Spleen (tissue), 13 donors: Measurements from ENCODE around the gene TNPO2. TPM values are rescaled to one million over a fixed set of nuclear protein-coding genes. Genes with fewer than 3 reads are reported as not detected.

ENCODE experiments used
- DNase-seq: peaks from one replicate; pipeline ENCODE4 v3.0.0-alpha.2; 2020
- H3K27ac ChIP-seq, 8 donors: fragments of 200-600 bp; sonication (generic) in 7 of 8; 1 replicate in 4 of 8; 2 replicates in 4 of 8; pipeline versions ENCODE4 v1.5.0 to v1.8.0; 2016 to 2021; ENCODE audit warnings: inconsistent platforms in 4 of 8, mild to moderate bottlenecking in 4 of 8, moderate library complexity in 1 of 8
- H3K27me3 ChIP-seq, 7 donors: fragments of 200-600 bp; sonication (generic) in 6 of 7; replicated peaks in 1 of 7; 1 replicate in 4 of 7; 2 replicates in 3 of 7; pipeline versions ENCODE4 v1.5.0 to v1.8.0; 2016 to 2021; ENCODE audit warnings: inconsistent platforms in 3 of 7, mild to moderate bottlenecking in 1 of 7
- H3K36me3 ChIP-seq, 6 donors: fragments of 200-600 bp; sonication (generic) in 5 of 6; 1 replicate in 4 of 6; 2 replicates in 2 of 6; pipeline versions ENCODE4 v1.5.0 to v1.8.0; 2016 to 2021; ENCODE audit warnings: inconsistent platforms in 2 of 6
- H3K4me1 ChIP-seq, 6 donors: fragments of 200-600 bp; sonication (generic) in 5 of 6; 1 replicate in 3 of 6; 2 replicates in 3 of 6; pipeline versions ENCODE4 v1.5.0 to v1.8.0; 2016 to 2021; ENCODE audit warnings: inconsistent platforms in 3 of 6
- H3K4me3 ChIP-seq, 8 donors: fragments of 200-600 bp; sonication (generic) in 7 of 8; 1 replicate in 4 of 8; 2 replicates in 4 of 8; pipeline versions ENCODE4 v1.5.0 to v1.8.0; 2016 to 2021; ENCODE audit warnings: inconsistent platforms in 4 of 8, mild to moderate bottlenecking in 4 of 8, moderate library complexity in 2 of 8
- H3K9me3 ChIP-seq, 8 donors: fragments of 200-600 bp; sonication (generic) in 7 of 8; 1 replicate in 4 of 8; 2 replicates in 4 of 8; pipeline versions ENCODE4 v1.5.0 to v1.8.0; 2016 to 2021; ENCODE audit warnings: inconsistent platforms in 4 of 8
- POLR2A ChIP-seq, 3 donors: fragments of 450-650 bp; IDR thresholded peaks; one replicate each; pipeline ENCODE4 v1.5.1; 2017; ENCODE audit warnings: antibody characterized with exemption in 3 of 3, mild to moderate bottlenecking in 1 of 3
- POLR2AphosphoS5 ChIP-seq, 3 donors: sonication (generic); formaldehyde crosslinking; IDR thresholded peaks; one replicate each; pipeline ENCODE4 v1.5.1; 2017; ENCODE audit warnings: antibody characterized with exemption in 3 of 3
- WGBS, 5 donors: extraction: QIAGEN DNeasy Blood & Tissue Kit in 3 of 5; methylation state at CpG; one replicate each; pipeline versions ENCODE4 v1.1.5 to v1.1.7; 2013 to 2018; 5-methylcytosine and 5-hydroxymethylcytosine counted together
- intact Hi-C: fragments of 100-400 bp; cut with DNase I; formaldehyde crosslinking; loops from one replicate; pipeline ENCODE4 v1.15.0; 2023; ENCODE audit warnings: low total_unique reads
- long read RNA-seq, 2 donors: transcript quantifications; one replicate each; lab custom pipeline, GENCODE V29; 2026
- polyA plus RNA-seq, 3 donors: library from polyadenylated mRNA; stranded (reverse); fragments of 200-250 nt; gene quantifications; one replicate each; pipeline ENCODE4 v1.2.1, GENCODE V29; 2013
- total RNA-seq, 7 donors: library from RNA; depleted of rRNA in 3 of 7; stranded (reverse); fragments of >200 nt in 3 of 7; fragmentation: NEBNext Ultra II Directional in 4 of 7; extraction: Animal tissue kit (Norgen Biotek cat#: 25700) in 4 of 7; gene quantifications; one replicate each; pipeline versions ENCODE4 v1.1.0 to v1.2.1, GENCODE V29; 2016 to 2021
- TF ChIP-seq, protein P1 (sequence below), 11 experiments: fragments of 200-600 bp in 7 of 11; fragments of 450-650 bp in 4 of 11; sonication (generic) in 4 of 11; IDR thresholded peaks in 8 of 11; conservative IDR thresholded peaks in 3 of 11; 1 replicate in 7 of 11; 2 replicates in 4 of 11; pipeline versions ENCODE4 v1.4.0 to v1.8.0; 2016 to 2021; ENCODE audit warnings: antibody characterized with exemption in 11 of 11, inconsistent platforms in 4 of 11, mild to moderate bottlenecking in 1 of 11
- donor health status: healthy with polysubstance abuse.
- donor health status: DM: no; HTN: no; CAD: no; lungs with moderate emphysema.
- donor health status: DM: no; HTN: no; CAD: no.
- donor health status: Bipolar disorder and iron deficiency.
- donor health status: healthy.
- donor health status: DM: no; HTN: no; CAD: no.
- donor health status: DM: yes; HTN: yes; CAD: no.

Gene TNPO2
- total RNA-seq (10 to 100 TPM; 47.5 to 83.6 (median 61.5) TPM), polyA plus RNA-seq (10 to 100 TPM; 15.8 to 30.4 (median 22.9) TPM)
- long read RNA-seq, donor 1 = 0 reads
- long read RNA-seq, donor 2, full-length matches to known transcripts = 1 of 8 reads
- long read RNA-seq, donor 2, partial matches to known transcripts = 7 of 8 reads
- long read RNA-seq, donor 2, other reads (novel, unspliced or antisense) = 0 of 8 reads

DNA sequence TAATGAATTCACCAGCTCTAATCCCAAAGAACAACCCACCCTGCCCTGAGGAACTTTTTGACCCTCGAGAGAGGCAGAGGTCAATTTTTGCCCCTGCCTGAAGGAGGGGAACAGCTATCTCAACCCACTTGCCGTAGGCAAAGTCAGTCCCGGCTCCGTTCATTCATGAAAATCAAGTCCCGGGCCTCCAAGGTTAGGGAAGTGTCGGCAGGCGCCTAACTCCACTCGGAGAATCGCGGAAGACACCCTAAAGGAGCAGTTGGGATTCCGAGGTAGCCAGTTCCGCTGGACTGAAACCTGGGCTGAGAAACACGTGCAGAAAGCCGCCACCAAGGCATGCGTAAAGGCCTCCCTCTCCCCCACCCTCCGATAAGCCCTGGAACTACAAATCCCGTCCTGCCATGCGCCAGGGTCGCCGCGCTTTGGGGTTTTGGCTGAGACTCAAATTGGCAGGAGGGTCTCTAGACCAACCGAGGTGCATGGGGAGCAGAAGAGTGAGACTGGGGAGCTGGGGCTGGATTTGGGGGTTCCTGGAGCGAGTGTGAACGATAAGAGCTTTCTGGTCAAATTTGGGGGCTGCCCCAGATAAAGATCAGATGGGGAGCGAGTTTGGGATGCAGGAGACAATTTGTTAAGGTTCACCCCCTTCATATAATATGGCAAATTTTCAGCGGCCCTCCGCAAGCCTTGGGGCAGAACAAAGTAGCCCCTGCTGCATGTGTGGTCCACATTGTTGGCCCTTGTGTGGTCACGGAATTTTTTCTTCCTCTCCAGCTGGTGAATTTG lies at the start of gene TNPO2:
Gene TNPO2 (minus strand): TSS at position 292 of the 786 bp plus-strand sequence. CDS start 2,955 bp downstream, outside the sequence.
- Histone ChIP-seq H3K4me1 (peaks cover 22 to 56% (median 45%) of the 10 kb centered on the region in 6 donors), H3K27ac (peak within 1 kb of the TSS; percentile 62 to 94 (median 90)), H3K4me3 (peak within 1 kb of the TSS; percentile 48 to 91 (median 70)), H3K9me3 (no peaks in the 10 kb centered on the region), H3K36me3 (peaks cover 0 to 26% (median 13%) of the 10 kb centered on the region in 6 donors), H3K27me3 (no peaks in the 10 kb centered on the region)
- TF ChIP-seq, protein P1, sequence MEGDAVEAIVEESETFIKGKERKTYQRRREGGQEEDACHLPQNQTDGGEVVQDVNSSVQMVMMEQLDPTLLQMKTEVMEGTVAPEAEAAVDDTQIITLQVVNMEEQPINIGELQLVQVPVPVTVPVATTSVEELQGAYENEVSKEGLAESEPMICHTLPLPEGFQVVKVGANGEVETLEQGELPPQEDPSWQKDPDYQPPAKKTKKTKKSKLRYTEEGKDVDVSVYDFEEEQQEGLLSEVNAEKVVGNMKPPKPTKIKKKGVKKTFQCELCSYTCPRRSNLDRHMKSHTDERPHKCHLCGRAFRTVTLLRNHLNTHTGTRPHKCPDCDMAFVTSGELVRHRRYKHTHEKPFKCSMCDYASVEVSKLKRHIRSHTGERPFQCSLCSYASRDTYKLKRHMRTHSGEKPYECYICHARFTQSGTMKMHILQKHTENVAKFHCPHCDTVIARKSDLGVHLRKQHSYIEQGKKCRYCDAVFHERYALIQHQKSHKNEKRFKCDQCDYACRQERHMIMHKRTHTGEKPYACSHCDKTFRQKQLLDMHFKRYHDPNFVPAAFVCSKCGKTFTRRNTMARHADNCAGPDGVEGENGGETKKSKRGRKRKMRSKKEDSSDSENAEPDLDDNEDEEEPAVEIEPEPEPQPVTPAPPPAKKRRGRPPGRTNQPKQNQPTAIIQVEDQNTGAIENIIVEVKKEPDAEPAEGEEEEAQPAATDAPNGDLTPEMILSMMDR (IDR thresholded peaks at IDR 0.05 in 8 of 11, conservative IDR thresholded peaks at IDR 0.05 in 3 of 11) = no peak
- TF ChIP-seq POLR2A (IDR thresholded peaks at IDR 0.05) (no peak), POLR2AphosphoS5 (IDR thresholded peaks at IDR 0.05) (peak; percentile 44 to 61 (median 54))
- intact Hi-C loops = no loop called here
- WGBS, 5 donors = 2 to 4% (median 3%) methylated on average over 23 to 28 of the region's 28 CpGs
- DNase-seq = peak; percentile 89

DNA sequence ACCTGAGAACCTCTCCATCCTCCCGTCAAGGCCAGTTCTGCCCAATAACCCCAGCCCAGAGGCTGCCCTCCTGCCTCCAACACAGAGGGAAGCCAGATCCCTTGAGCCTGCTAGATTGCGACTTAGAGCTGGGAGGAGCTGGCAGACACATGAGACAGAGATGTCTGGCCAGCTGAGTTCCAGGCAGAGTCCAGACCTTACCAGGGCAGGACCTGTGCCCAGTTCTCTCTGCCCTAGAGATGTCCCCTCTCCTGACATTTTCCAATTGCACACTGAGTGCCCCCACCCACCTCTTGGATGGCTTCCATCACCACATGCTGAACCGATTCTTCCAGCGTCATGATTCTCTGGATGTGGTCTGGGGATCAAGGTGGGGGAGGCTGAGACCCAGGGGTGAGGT lies 48.6 kb upstream of the TNPO2 start:
- intact Hi-C loops = loop anchor here (5.0 kb wide), 1 partner anchor 35 kb away; the partner anchor contains the start of gene RNASEH2A
- no peak for DNase-seq
- Histone ChIP-seq H3K36me3 (peaks cover 0 to 16% (median 0%) of the 10 kb centered on the region in 6 donors), H3K4me3 (no peak overlapping the region), H3K9me3 (no peaks in the 10 kb centered on the region), H3K4me1 (peaks cover 8 to 22% (median 21%) of the 10 kb centered on the region in 6 donors), H3K27me3 (no peaks in the 10 kb centered on the region), H3K27ac (no peak overlapping the region)
- 84 to 91% (median 85%) methylated on average over 3 to 4 of the region's 4 CpGs for WGBS, 5 donors
- TF ChIP-seq, protein P1 (IDR thresholded peaks at IDR 0.05 in 8 of 11, conservative IDR thresholded peaks at IDR 0.05 in 3 of 11) = no peak
- no peak for TF ChIP-seq POLR2AphosphoS5 (IDR thresholded peaks at IDR 0.05)
- no peak for TF ChIP-seq POLR2A (IDR thresholded peaks at IDR 0.05)

DNA sequence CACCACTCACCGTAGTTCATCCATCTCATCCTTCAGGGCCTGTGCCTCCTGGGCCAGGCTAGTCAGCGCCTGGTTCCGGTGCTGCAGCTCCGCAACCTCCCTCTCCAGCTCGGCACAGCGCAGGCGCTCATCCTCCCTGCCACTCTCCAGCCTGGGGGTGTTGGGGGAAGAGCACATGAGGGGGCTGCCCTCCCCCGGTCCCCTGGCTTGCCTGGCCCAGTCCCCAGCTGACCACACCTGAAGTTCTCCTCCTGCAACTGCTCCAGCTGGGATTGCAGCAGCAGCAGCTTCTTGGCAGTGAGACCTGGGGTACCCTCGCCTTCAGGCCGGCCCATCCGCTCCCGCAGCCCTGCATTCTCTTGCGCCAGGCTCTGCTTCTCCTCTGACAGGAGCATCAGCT lies 47.2 kb upstream of the TNPO2 start:
- no peak overlapping the region for H3K4me3 ChIP-seq
- no peaks in the 10 kb centered on the region for H3K9me3 ChIP-seq
- peaks cover 0 to 24% (median 0%) of the 10 kb centered on the region in 6 donors for H3K36me3 ChIP-seq
- H3K27me3 ChIP-seq = no peaks in the 10 kb centered on the region
- WGBS, 5 donors = 94 to 98% (median 96%) methylated on average over 13 of the region's 13 CpGs
- DNase-seq = no peak
- TF ChIP-seq POLR2A (IDR thresholded peaks at IDR 0.05) (no peak), POLR2AphosphoS5 (IDR thresholded peaks at IDR 0.05) (no peak)
- TF ChIP-seq, protein P1 (IDR thresholded peaks at IDR 0.05 in 8 of 11, conservative IDR thresholded peaks at IDR 0.05 in 3 of 11) = no peak
- H3K27ac ChIP-seq = no peak overlapping the region
- peaks cover 5 to 14% (median 10%) of the 10 kb centered on the region in 6 donors for H3K4me1 ChIP-seq
- intact Hi-C loops = loop anchor here (5.0 kb wide), 1 partner anchor 36 kb away; the partner anchor contains the start of gene RNASEH2A

DNA sequence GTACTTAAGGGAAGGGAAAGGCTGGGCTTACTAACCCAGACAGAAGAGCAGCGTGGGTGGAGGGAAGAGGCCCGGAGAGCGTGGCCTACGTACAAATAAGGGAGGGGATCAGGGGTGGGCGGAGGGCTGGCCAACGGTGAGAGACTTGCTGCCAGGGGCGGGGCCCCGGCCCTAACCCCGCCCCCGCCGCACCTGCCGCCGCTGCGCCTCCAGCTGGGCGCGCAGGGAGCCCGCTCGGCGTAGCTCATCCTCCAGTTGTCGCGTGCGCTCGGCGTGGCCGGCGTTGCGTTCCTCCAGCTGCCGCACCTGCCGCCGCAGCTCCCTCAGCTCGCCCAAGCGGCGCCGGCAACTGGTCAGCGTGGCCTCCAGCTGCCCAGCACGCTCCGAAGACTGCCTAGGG lies 46.0 kb upstream of the TNPO2 start:
- Histone ChIP-seq H3K4me1 (peaks cover under 1 to 12% (median 6%) of the 10 kb centered on the region in 6 donors), H3K27ac (no peak overlapping the region), H3K4me3 (no peak overlapping the region), H3K27me3 (no peaks in the 10 kb centered on the region), H3K36me3 (peaks cover 0 to 33% (median 3%) of the 10 kb centered on the region in 6 donors), H3K9me3 (no peaks in the 10 kb centered on the region)
- no peak for DNase-seq
- WGBS, 5 donors = 53 to 82% (median 65%) methylated on average over 29 to 37 of the region's 37 CpGs
- intact Hi-C loops = loop anchor here (5.0 kb wide), 1 partner anchor 38 kb away; the partner anchor contains the start of gene RNASEH2A
- no peak for TF ChIP-seq POLR2A (IDR thresholded peaks at IDR 0.05)
- TF ChIP-seq, protein P1 (IDR thresholded peaks at IDR 0.05 in 8 of 11, conservative IDR thresholded peaks at IDR 0.05 in 3 of 11) = no peak
- peak in 1 of 3 donors; percentile 61 for TF ChIP-seq POLR2AphosphoS5 (IDR thresholded peaks at IDR 0.05)
